Spleen (tissue), 7 donors: Measurements from ENCODE around the gene FXYD3.

Experiments
- POLR2A ChIP-seq, 3 donors: fragments of 450-650 bp; IDR thresholded peaks; one replicate each; pipeline ENCODE4 v1.5.1; 2017; ENCODE audit warnings: antibody characterized with exemption in 3 of 3, mild to moderate bottlenecking in 1 of 3
- POLR2AphosphoS5 ChIP-seq, 3 donors: sonication (generic); formaldehyde crosslinking; IDR thresholded peaks; one replicate each; pipeline ENCODE4 v1.5.1; 2017; ENCODE audit warnings: antibody characterized with exemption in 3 of 3
- TF ChIP-seq, protein P1 (sequence below), 11 experiments: fragments of 200-600 bp in 7 of 11; fragments of 450-650 bp in 4 of 11; sonication (generic) in 4 of 11; IDR thresholded peaks in 8 of 11; conservative IDR thresholded peaks in 3 of 11; 1 replicate in 7 of 11; 2 replicates in 4 of 11; pipeline versions ENCODE4 v1.4.0 to v1.8.0; 2016 to 2021; ENCODE audit warnings: antibody characterized with exemption in 11 of 11, inconsistent platforms in 4 of 11, mild to moderate bottlenecking in 1 of 11
- donor health status: DM: no; HTN: no; CAD: no; lungs with moderate emphysema.
- donor health status: DM: no; HTN: no; CAD: no.
- donor health status: DM: no; HTN: no; CAD: no.

DNA sequence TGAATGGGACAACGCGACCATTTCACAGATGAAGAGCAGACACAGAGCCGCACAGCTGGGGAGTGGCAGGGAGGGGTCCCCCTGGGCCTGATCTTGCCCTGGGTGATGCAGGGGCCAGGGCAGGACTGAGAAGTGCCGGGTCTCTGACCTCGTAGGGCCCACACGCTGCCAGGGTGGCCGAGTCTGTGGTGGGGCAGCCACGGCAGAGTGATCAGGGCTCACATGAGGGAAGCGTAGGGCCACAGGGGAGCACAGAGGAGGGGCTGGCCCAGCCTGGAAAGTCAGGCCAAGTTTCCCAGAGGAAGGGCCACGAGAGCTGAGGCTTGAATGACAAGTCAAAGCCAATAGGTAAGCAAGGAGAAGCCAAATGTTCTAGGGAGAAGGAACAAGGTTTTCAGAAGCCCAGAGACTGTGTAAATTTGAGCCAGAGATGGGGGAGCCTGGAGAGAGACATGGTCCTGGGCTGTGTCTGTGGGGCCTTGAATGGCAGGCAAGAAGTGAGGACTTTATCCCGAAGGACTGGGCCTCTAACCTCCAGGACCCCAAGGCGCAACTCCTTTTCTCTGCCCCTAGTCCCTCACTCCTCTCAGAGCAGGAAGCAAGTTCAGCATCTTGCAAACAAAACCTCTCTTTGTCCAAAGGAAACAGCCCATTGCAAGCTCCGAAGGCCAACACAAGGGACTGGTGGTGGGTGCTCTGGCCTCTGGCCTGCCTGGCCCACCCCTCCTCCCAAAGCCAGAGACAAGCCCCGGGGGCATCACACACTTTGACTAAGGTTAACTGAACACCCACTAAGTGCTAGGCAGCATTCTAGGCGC is 31.7 kb upstream of the FXYD3 start:
- TF ChIP-seq, protein P1, sequence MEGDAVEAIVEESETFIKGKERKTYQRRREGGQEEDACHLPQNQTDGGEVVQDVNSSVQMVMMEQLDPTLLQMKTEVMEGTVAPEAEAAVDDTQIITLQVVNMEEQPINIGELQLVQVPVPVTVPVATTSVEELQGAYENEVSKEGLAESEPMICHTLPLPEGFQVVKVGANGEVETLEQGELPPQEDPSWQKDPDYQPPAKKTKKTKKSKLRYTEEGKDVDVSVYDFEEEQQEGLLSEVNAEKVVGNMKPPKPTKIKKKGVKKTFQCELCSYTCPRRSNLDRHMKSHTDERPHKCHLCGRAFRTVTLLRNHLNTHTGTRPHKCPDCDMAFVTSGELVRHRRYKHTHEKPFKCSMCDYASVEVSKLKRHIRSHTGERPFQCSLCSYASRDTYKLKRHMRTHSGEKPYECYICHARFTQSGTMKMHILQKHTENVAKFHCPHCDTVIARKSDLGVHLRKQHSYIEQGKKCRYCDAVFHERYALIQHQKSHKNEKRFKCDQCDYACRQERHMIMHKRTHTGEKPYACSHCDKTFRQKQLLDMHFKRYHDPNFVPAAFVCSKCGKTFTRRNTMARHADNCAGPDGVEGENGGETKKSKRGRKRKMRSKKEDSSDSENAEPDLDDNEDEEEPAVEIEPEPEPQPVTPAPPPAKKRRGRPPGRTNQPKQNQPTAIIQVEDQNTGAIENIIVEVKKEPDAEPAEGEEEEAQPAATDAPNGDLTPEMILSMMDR (IDR thresholded peaks at IDR 0.05 in 8 of 11, conservative IDR thresholded peaks at IDR 0.05 in 3 of 11), result no peak
- TF ChIP-seq POLR2A (IDR thresholded peaks at IDR 0.05) (no peak), POLR2AphosphoS5 (IDR thresholded peaks at IDR 0.05) (no peak)
